ENCODE data around the gene RBBP8NL. TPM values are rescaled to one million over a fixed set of nuclear protein-coding genes. Genes with fewer than 3 reads are reported as not detected.

The RBBP8NL gene
- polyA plus RNA-seq, 1 donor (not counting 4 experiments of a cell fraction or from before 2014, with no cell fraction given), result 0.13 TPM

GRCh38 chr20:62378215-62378614, 49.1 kb downstream of the RBBP8NL start:
- Histone ChIP-seq H4K20me1 (ENCODE audit: control insufficient read depth, extremely low read depth, insufficient read depth, low read length) (no peaks in the 10 kb centered on the region), H3K4me3 (ENCODE audit: control insufficient read depth in 2 of 3, extremely low read depth in 1 of 3, insufficient read depth in 2 of 3, low read depth in 1 of 3, low read length in 3 of 3) (peak overlapping the region in 2 of 3 experiments; percentile 37 to 56), H3K9me3 (ENCODE audit: control insufficient read depth, low read depth, low read length) (no peaks in the 10 kb centered on the region), H3K4me1 (ENCODE audit: control insufficient read depth, extremely low read depth, insufficient read depth, low read length) (peaks cover 47% of the 10 kb centered on the region), H3K4me2 (ENCODE audit: control insufficient read depth, extremely low read depth, insufficient read depth, low read depth, low read length) (peak overlapping the region; percentile 91), H3K9ac (ENCODE audit: control insufficient read depth, extremely low read depth, insufficient read depth, low read length) (peak overlapping the region; percentile 85), H2AFZ (ENCODE audit: control insufficient read depth, low read length) (peak overlapping the region; percentile 57), H3K27me3 (ENCODE audit: control insufficient read depth, extremely low read depth, insufficient read depth, low read length) (no peaks in the 10 kb centered on the region), H3K9me1 (ENCODE audit: control insufficient read depth, extremely low read depth, insufficient read depth, low read length) (peaks cover 5% of the 10 kb centered on the region), H3K27ac (ENCODE audit: control insufficient read depth, insufficient read depth, low read length) (peak overlapping the region; percentile 94), H3K36me3 (ENCODE audit: control insufficient read depth in 2 of 2, extremely low read depth in 1 of 2, insufficient read depth in 2 of 2, low read length in 2 of 2) (peaks cover 5 to 11% of the 10 kb centered on the region in 2 experiments), H3K79me2 (ENCODE audit: control insufficient read depth, insufficient read depth, low read length) (no peaks in the 10 kb centered on the region)
- no peak for TF ChIP-seq CTCF (optimal IDR thresholded peaks at IDR 0.05 in 1 of 3, IDR thresholded peaks at IDR 0.05 in 1 of 3, conservative IDR thresholded peaks at IDR 0.05 in 1 of 3; ENCODE audit: extremely low read depth in 1 of 3, insufficient read depth in 2 of 3, low read length in 3 of 3)
- dilution Hi-C loops (cut with MboI; ENCODE audit: extremely low pct_ligation_motif_present, low sequenced_read_pairs), result no loop called here
- FAIRE-seq (peak; percentile 64), DNase-seq (ENCODE audit: low read depth, low spot score) (peak; percentile 92)

GRCh38 chr20:62377615-62378178, 49.6 kb downstream of the RBBP8NL start:
- no peaks in the 10 kb centered on the region for H3K27me3 ChIP-seq (ENCODE audit: control insufficient read depth, extremely low read depth, insufficient read depth, low read length)
- peaks cover 5 to 11% of the 10 kb centered on the region in 2 experiments for H3K36me3 ChIP-seq (ENCODE audit: control insufficient read depth in 2 of 2, extremely low read depth in 1 of 2, insufficient read depth in 2 of 2, low read length in 2 of 2)
- H3K4me2 ChIP-seq (ENCODE audit: control insufficient read depth, extremely low read depth, insufficient read depth, low read depth, low read length), result peak overlapping the region; percentile 91
- no peaks in the 10 kb centered on the region for H3K79me2 ChIP-seq (ENCODE audit: control insufficient read depth, insufficient read depth, low read length)
- no peaks in the 10 kb centered on the region for H4K20me1 ChIP-seq (ENCODE audit: control insufficient read depth, extremely low read depth, insufficient read depth, low read length)
- H3K4me1 ChIP-seq (ENCODE audit: control insufficient read depth, extremely low read depth, insufficient read depth, low read length), result peaks cover 47% of the 10 kb centered on the region
- DNase-seq (ENCODE audit: low read depth, low spot score) (no peak), FAIRE-seq (no peak)
- no peak for TF ChIP-seq CTCF (optimal IDR thresholded peaks at IDR 0.05 in 1 of 3, IDR thresholded peaks at IDR 0.05 in 1 of 3, conservative IDR thresholded peaks at IDR 0.05 in 1 of 3; ENCODE audit: extremely low read depth in 1 of 3, insufficient read depth in 2 of 3, low read length in 3 of 3)
- no peak for TF ChIP-seq EZH2 (IDR thresholded peaks at IDR 0.05; ENCODE audit: low read length)
- H2AFZ ChIP-seq (ENCODE audit: control insufficient read depth, low read length), result no peak overlapping the region
- H3K9me3 ChIP-seq (ENCODE audit: control insufficient read depth, low read depth, low read length), result no peaks in the 10 kb centered on the region
- H3K9me1 ChIP-seq (ENCODE audit: control insufficient read depth, extremely low read depth, insufficient read depth, low read length), result peaks cover 5% of the 10 kb centered on the region
- H3K4me3 ChIP-seq (ENCODE audit: control insufficient read depth in 2 of 3, extremely low read depth in 1 of 3, insufficient read depth in 2 of 3, low read depth in 1 of 3, low read length in 3 of 3), result peak overlapping the region; percentile 37 to 66 (median 56)
- H3K27ac ChIP-seq (ENCODE audit: control insufficient read depth, insufficient read depth, low read length), result peak overlapping the region; percentile 94
- dilution Hi-C loops (cut with MboI; ENCODE audit: extremely low pct_ligation_motif_present, low sequenced_read_pairs), result no loop called here
- H3K9ac ChIP-seq (ENCODE audit: control insufficient read depth, extremely low read depth, insufficient read depth, low read length), result peak overlapping the region; percentile 85
